ENCODE results near the gene LNPEP. TPM values are rescaled to one million over a fixed set of nuclear protein-coding genes. Genes with fewer than 3 reads are reported as not detected.

LNPEP gene
- total RNA-seq, 1 experiment from 2014 or later, result 85.5 TPM

DNA sequence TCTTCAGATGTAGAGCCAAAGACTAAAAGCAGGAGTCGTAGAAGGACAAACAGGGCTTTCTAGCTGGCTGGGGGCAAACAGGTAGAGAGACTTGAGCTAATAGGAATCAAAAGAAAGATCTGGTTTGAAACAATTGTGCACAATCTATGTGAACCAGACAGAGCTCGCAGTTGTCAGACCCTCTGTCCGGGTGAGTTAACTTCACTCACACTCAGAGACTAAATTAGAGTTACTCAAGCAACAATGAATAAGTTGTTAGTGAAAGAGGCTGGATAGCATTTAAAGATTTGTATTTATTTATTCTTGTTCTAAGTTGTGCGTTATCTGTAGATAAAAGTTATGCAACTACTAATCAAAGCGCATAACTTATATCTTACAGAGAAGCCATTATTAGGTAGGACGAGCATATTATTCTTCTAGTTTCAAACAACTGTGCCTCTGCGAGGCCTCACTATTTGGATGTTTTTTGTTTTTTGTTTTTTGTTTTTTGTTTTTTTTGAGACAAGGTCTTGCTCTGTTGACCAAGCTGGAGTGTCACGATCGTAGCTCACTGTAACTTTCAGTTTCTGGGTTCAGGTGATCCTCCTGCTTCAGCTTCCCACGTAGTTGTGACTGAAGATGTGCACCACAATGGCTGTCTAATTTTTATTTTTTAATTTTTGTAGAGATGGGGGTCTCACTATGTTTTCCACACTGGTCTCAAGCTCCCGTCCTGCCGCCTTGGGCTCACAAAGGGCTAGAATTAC lies 13.2 kb upstream of the LNPEP start:
- BruUV-seq (replicated peaks), result no TSS peak
- H3K36me3 Mint-ChIP-seq (ENCODE audit: insufficient read depth, unreplicated experiment), result no peaks in the 10 kb centered on the region
- intact Hi-C loops (cut with micrococcal nuclease; ENCODE audit: unreplicated experiment), result no loop called here
- no peak overlapping the region for H3K27ac Mint-ChIP-seq (ENCODE audit: unreplicated experiment)
- TF ChIP-seq, protein P1, sequence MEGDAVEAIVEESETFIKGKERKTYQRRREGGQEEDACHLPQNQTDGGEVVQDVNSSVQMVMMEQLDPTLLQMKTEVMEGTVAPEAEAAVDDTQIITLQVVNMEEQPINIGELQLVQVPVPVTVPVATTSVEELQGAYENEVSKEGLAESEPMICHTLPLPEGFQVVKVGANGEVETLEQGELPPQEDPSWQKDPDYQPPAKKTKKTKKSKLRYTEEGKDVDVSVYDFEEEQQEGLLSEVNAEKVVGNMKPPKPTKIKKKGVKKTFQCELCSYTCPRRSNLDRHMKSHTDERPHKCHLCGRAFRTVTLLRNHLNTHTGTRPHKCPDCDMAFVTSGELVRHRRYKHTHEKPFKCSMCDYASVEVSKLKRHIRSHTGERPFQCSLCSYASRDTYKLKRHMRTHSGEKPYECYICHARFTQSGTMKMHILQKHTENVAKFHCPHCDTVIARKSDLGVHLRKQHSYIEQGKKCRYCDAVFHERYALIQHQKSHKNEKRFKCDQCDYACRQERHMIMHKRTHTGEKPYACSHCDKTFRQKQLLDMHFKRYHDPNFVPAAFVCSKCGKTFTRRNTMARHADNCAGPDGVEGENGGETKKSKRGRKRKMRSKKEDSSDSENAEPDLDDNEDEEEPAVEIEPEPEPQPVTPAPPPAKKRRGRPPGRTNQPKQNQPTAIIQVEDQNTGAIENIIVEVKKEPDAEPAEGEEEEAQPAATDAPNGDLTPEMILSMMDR (IDR thresholded peaks at IDR 0.05; ENCODE audit: unreplicated experiment), result no peak
- H3K4me3 Mint-ChIP-seq (ENCODE audit: low read depth, unreplicated experiment), result no peak overlapping the region
- CTCF ChIA-PET, result interaction anchor here (1.1 kb wide), 1 partner anchor 9 kb away, joined by 3 read pairs; no protein-coding TSS in a partner anchor
- no peak for DNase-seq
- H3K27me3 Mint-ChIP-seq (ENCODE audit: unreplicated experiment), result no peaks in the 10 kb centered on the region
- H3K9me3 Mint-ChIP-seq (ENCODE audit: low read depth, unreplicated experiment), result no peaks in the 10 kb centered on the region
- H3K4me1 Mint-ChIP-seq (ENCODE audit: low read depth, unreplicated experiment), result no peaks in the 10 kb centered on the region

DNA sequence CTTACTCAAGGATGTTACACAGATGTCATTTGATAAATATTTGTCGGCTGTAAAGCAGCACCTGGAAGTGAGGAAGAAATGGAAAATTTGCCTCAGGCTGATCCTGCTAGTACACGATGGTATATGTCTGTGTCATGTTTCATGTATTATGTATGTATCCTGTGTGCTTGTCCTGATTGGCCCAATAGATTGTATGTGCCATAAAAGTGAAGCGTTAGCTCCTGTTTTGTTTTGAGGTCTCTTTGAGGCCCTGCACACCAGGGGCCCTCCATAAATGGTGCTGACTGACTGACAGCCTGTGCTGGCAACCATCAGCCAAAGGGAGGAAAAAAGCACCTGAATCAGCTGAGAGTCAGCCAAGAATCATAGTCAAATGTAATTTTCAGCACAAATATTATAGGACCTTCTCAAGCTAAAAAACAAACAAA lies 11.8 kb upstream of the LNPEP start:
- H3K27ac Mint-ChIP-seq (ENCODE audit: unreplicated experiment), result no peak overlapping the region
- no peak overlapping the region for H3K4me3 Mint-ChIP-seq (ENCODE audit: low read depth, unreplicated experiment)
- TF ChIP-seq, protein P1 (IDR thresholded peaks at IDR 0.05; ENCODE audit: unreplicated experiment), result no peak
- no TSS peak for BruUV-seq (replicated peaks)
- no peaks in the 10 kb centered on the region for H3K27me3 Mint-ChIP-seq (ENCODE audit: unreplicated experiment)
- intact Hi-C loops (cut with micrococcal nuclease; ENCODE audit: unreplicated experiment), result no loop called here
- CTCF ChIA-PET, result interaction anchor here (0.7 kb wide), 2 partner anchors 275 to 1011 kb away, joined by 3 to 5 read pairs; no protein-coding TSS in a partner anchor
- no peaks in the 10 kb centered on the region for H3K9me3 Mint-ChIP-seq (ENCODE audit: low read depth, unreplicated experiment)
- DNase-seq, result no peak
- no peaks in the 10 kb centered on the region for H3K36me3 Mint-ChIP-seq (ENCODE audit: insufficient read depth, unreplicated experiment)
- H3K4me1 Mint-ChIP-seq (ENCODE audit: low read depth, unreplicated experiment), result no peaks in the 10 kb centered on the region

DNA sequence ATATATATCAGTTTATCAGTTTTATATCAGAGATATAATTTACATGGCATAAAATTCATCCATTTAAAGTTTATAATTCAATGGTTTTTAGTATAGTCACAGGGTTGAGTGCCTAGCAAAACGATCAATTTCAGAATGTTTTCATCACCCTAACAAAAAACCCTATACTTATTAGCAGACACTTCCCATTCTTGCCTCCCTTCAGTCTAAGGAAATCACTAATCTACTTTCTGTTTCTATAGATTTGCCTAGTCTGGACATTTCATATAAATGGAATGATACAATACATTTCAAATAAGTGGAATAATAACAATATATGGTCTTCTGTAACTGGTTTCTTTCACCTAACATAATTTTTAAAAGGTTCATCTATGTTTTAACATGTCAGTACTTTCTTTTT lies 9.6 kb upstream of the LNPEP start:
- H3K27me3 Mint-ChIP-seq (ENCODE audit: unreplicated experiment), result no peaks in the 10 kb centered on the region
- no peak overlapping the region for H3K27ac Mint-ChIP-seq (ENCODE audit: unreplicated experiment)
- no peaks in the 10 kb centered on the region for H3K36me3 Mint-ChIP-seq (ENCODE audit: insufficient read depth, unreplicated experiment)
- TF ChIP-seq, protein P1 (IDR thresholded peaks at IDR 0.05; ENCODE audit: unreplicated experiment), result no peak
- H3K4me3 Mint-ChIP-seq (ENCODE audit: low read depth, unreplicated experiment), result no peak overlapping the region
- CTCF ChIA-PET, result no interaction called here
- no TSS peak for BruUV-seq (replicated peaks)
- peaks cover 9% of the 10 kb centered on the region for H3K4me1 Mint-ChIP-seq (ENCODE audit: low read depth, unreplicated experiment)
- intact Hi-C loops (cut with micrococcal nuclease; ENCODE audit: unreplicated experiment), result no loop called here
- DNase-seq, result no peak
- H3K9me3 Mint-ChIP-seq (ENCODE audit: low read depth, unreplicated experiment), result no peaks in the 10 kb centered on the region

DNA sequence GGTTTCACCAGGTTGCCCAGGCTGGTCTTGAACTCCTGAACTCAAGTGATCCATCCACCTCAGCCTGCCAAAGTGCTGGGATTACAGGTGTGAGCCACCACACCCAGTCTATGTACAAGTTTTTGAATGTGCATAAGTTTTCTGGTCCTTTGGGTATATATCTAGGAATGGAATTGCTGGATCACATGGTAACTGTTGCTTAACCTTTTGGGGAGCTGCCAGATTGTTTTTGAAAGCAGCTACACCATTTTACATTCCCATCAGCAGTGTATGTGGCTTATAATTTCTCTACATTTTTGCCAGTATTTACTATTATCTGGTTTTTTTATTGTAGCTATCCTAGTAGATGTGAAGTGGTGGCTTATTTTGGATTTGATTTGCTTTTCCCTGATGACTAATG lies 8.9 kb upstream of the LNPEP start:
- BruUV-seq (replicated peaks), result no TSS peak
- Mint-ChIP-seq H3K36me3 (ENCODE audit: insufficient read depth, unreplicated experiment) (no peaks in the 10 kb centered on the region), H3K4me1 (ENCODE audit: low read depth, unreplicated experiment) (peaks cover 9% of the 10 kb centered on the region), H3K27me3 (ENCODE audit: unreplicated experiment) (no peaks in the 10 kb centered on the region), H3K27ac (ENCODE audit: unreplicated experiment) (no peak overlapping the region), H3K4me3 (ENCODE audit: low read depth, unreplicated experiment) (no peak overlapping the region), H3K9me3 (ENCODE audit: low read depth, unreplicated experiment) (no peaks in the 10 kb centered on the region)
- intact Hi-C loops (cut with micrococcal nuclease; ENCODE audit: unreplicated experiment), result no loop called here
- CTCF ChIA-PET, result interaction anchor here (0.8 kb wide), 1 partner anchor 11 kb away, joined by 3 read pairs; no protein-coding TSS in a partner anchor
- DNase-seq, result no peak
- TF ChIP-seq, protein P1 (IDR thresholded peaks at IDR 0.05; ENCODE audit: unreplicated experiment), result no peak
